Cardiac muscle cell (in vitro differentiated cells and primary cell): Measurements from ENCODE around the gene PAPOLB. TPM values are rescaled to one million over a fixed set of nuclear protein-coding genes. Genes with fewer than 3 reads are reported as not detected.

ENCODE experiments used
- DNase-seq, 2 donors: peaks; one replicate each; pipeline versions ENCODE4 v3.0.0 to v3.0.0-alpha.2; 2010 to 2017; ENCODE audit warnings: low read depth in 1 of 2, low spot score in 1 of 2
- H3K27ac ChIP-seq: fragments of 200-600 bp; sonication (generic); 2 replicates; pipeline ENCODE4 v1.5.1; 2016
- H3K27me3 ChIP-seq: fragments of 200-600 bp; sonication (generic); 2 replicates; pipeline ENCODE4 v1.6.0; 2016; ENCODE audit warnings: control low read depth
- H3K36me3 ChIP-seq: fragments of 200-600 bp; sonication (generic); 2 replicates; pipeline ENCODE4 v1.5.1; 2016; ENCODE audit warnings: control low read depth
- H3K4me1 ChIP-seq: fragments of 200-600 bp; sonication (generic); 2 replicates; pipeline ENCODE4 v1.8.1; 2017; ENCODE audit warnings: low read depth, mild to moderate bottlenecking, mixed run types
- H3K4me3 ChIP-seq: fragments of 200-600 bp; sonication (generic); 2 replicates; pipeline ENCODE4 v1.5.1; 2016; ENCODE audit warnings: mild to moderate bottlenecking
- H3K9me3 ChIP-seq: fragments of 200-600 bp; sonication (generic); 2 replicates; pipeline ENCODE4 v1.5.1; 2017; ENCODE audit warnings: low read depth, mild to moderate bottlenecking, control low read depth
- polyA plus RNA-seq: library from polyadenylated mRNA; unstranded; fragments of >200 nt; fragmentation: Nextera tagmentation; extraction: Ambion mirVana; gene quantifications from 2 replicates; pipeline ENCODE4 v1.2.1, GENCODE V29; 2016
- total RNA-seq: library from RNA; depleted of rRNA; stranded (reverse); fragments of >200 nt; gene quantifications from 2 replicates; pipeline ENCODE4 v1.2.3, GENCODE V29; 2016
- TF ChIP-seq, protein P1 (sequence below): IDR thresholded peaks from 2 replicates; pipeline ENCODE4 v1.5.1; 2012; ENCODE audit warnings: low read depth, mild to moderate bottlenecking, low read length

The PAPOLB gene
- total and polyA plus RNA-seq, 2 experiments from 2014 or later, result 0.39 TPM; not detected in 1

DNA sequence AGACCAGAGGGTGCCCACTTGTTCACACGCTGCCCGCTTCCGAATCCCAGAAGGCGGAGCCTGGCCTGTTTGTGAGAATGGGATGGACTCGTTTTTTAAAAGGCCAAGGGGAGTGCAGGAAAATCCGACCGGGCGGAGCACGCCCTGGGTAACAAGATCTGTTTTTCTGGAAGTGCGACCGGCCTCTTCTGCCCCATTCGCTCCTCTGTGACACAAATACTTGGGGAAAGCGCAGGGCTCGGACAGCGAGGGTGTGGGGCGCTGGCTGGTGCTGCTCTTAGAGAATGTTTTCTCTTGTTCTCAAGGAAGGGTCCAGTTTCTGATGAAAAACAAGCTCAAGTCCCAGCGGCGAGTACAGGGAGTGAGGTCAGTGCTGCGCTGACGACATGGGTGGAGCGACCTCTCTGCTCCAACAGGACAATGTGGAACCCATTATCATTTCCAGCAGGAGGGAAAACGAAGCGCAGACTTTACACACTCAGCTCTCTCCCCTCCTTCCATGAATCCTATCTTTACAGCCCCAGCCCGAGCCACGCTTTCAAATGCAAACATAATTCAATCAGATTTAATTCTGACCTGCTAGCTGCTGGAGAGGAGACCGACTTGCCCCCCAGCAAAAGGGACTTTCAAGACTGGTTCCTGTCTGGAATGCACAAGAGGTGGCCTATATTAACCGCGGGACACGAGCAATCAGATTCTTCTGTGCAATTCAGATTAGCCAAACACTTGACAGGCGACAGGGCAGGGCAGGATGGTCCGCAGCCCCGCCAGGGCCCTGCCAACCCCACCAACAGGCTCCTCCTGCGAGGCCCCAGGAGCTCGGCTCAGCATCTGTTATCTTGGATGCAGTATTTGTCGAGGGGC lies 20.6 kb upstream of the PAPOLB start:
- peaks cover 26% of the 10 kb centered on the region for H3K4me1 ChIP-seq
- TF ChIP-seq, protein P1, sequence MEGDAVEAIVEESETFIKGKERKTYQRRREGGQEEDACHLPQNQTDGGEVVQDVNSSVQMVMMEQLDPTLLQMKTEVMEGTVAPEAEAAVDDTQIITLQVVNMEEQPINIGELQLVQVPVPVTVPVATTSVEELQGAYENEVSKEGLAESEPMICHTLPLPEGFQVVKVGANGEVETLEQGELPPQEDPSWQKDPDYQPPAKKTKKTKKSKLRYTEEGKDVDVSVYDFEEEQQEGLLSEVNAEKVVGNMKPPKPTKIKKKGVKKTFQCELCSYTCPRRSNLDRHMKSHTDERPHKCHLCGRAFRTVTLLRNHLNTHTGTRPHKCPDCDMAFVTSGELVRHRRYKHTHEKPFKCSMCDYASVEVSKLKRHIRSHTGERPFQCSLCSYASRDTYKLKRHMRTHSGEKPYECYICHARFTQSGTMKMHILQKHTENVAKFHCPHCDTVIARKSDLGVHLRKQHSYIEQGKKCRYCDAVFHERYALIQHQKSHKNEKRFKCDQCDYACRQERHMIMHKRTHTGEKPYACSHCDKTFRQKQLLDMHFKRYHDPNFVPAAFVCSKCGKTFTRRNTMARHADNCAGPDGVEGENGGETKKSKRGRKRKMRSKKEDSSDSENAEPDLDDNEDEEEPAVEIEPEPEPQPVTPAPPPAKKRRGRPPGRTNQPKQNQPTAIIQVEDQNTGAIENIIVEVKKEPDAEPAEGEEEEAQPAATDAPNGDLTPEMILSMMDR, result no peak
- no peaks in the 10 kb centered on the region for H3K27me3 ChIP-seq
- H3K4me3 ChIP-seq, result peak overlapping the region; percentile 63
- no peaks in the 10 kb centered on the region for H3K9me3 ChIP-seq
- peak overlapping the region; percentile 88 for H3K27ac ChIP-seq
- DNase-seq, result peak; percentile 73 to 78
- H3K36me3 ChIP-seq, result peaks cover 4% of the 10 kb centered on the region

DNA sequence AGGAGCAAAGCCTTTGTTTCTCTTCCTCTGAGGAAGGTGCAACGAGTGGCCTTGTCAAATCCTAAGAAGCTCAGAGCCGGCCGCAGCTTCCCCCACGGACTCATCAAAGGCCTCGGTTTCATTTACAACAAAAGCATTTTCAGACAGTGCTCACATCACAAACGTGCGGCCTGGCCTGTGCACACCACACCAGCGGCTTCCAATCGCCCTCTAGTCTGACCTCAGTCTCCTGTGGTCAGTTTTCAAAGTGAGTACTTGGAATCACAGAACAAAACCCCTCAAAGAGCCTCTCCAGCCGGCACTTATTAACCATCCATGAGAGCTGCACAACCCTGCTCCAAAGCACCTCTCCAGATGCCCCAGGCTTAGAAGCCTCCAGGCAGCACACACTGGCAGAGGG lies 18.4 kb upstream of the PAPOLB start:
- Histone ChIP-seq H3K27me3 (no peaks in the 10 kb centered on the region), H3K4me3 (no peak overlapping the region), H3K9me3 (no peaks in the 10 kb centered on the region), H3K27ac (peak overlapping the region; percentile 93), H3K4me1 (peaks cover 26% of the 10 kb centered on the region), H3K36me3 (peaks cover 17% of the 10 kb centered on the region)
- DNase-seq, result peak in 1 of 2 donors; percentile 71
- TF ChIP-seq, protein P1, result no peak

DNA sequence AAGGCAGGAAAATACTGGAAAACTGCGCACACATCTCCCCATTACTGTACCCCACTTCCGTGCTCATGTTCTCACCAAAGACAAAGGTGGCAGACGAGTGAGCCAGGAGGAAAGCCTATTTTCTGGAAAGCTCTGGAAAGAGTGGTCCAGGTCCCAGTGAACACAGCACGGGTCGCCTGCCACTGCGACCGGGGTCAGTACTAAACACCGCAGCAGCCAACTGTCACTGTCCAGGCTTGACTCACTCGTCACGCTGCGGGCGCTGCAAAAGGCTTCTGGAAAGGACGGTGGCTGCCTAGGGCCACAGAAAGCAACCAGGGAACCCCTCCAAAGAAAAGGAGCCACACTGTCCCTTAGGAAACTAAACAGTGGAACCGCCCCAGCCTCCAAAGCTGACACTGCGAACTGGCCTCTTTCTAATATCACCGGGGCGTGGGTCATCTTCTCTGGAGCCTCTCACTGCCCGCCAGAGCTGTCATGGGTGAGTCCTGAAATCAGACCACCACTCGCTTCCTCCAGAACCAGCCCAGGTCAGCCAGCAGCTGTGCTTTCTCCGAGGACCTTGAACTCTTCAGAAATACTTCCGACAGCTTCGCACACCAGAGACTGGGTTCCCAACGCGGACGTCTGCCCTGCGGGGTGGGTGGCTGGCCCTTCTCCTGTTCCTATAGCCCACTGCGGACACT lies 17.7 kb upstream of the PAPOLB start:
- Histone ChIP-seq H3K4me3 (no peak overlapping the region), H3K27me3 (no peaks in the 10 kb centered on the region), H3K36me3 (peaks cover 17% of the 10 kb centered on the region), H3K9me3 (no peaks in the 10 kb centered on the region), H3K27ac (peak overlapping the region; percentile 93), H3K4me1 (peaks cover 27% of the 10 kb centered on the region)
- TF ChIP-seq, protein P1, result no peak
- no peak for DNase-seq

DNA sequence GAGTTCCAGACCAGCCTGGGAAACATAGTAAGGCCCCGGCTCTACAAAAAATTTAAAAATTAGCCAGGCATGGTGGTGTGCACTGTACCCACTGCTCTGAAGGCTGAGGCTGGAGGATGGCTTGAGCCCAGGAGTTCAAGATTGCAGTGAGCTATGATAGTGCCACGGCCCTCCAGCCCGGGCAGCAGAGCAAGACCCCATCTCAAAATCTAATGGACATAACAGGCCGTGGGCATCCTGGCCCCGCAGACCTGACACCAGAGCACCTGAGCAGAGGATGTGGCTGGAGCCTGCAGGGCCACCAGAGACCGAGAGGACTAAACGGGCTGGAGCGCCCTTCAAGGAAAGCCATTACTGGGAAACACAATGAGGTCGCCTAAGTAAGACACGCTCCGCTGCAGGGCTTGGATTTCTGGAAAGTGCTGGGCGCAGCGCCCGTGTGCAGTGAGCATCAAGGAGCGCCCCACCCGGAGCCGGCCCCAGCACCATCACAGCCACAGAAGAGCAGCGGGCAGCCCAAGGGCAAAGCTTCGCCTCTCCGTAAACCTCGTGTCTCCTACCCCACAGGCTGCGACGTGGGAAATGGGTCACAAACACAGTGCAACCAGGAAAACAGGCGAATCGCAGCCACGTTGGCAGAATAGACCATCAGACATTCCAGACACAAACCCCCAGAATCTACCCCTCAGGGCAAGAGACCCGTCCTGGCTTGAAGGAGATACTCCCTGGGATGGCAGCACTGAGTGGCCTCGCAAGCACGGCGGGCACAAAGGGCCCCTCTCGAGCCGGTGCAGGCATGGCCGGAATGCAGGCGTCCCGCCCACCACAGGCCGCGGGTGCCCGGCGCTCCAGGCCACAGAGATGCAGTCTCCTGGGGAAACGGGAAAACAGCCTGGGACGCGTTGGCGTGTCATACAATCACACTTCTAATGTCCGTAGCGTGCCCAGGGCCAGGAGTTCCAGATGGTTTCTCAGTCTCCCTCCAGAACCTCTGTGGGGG lies 16.8 kb upstream of the PAPOLB start:
- TF ChIP-seq, protein P1, result no peak
- DNase-seq, result no peak
- H3K27me3 ChIP-seq, result no peaks in the 10 kb centered on the region
- H3K4me3 ChIP-seq, result no peak overlapping the region
- no peaks in the 10 kb centered on the region for H3K9me3 ChIP-seq
- peaks cover 36% of the 10 kb centered on the region for H3K4me1 ChIP-seq
- H3K36me3 ChIP-seq, result peaks cover 17% of the 10 kb centered on the region
- peak overlapping the region; percentile 93 for H3K27ac ChIP-seq

DNA sequence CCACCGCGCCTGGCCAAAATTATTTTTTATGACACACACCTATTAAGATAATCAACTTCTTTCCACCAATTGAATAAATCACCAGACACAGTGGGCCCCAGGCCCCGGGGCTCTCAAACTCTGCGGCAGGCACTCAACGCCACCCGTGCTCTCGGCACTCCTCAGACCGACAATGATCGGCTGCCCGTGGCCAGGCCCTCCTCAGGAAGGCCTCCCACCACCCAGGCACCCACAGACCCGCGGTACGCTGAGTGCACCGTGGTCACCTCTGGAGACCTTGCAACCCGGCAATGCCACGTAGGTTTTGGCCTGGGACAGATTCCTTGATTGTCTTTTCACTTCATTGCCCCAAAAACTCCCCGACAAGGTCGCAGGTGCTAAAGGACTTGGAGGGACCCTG lies 14.8 kb upstream of the PAPOLB start:
- no peak overlapping the region for H3K27ac ChIP-seq
- no peak overlapping the region for H3K4me3 ChIP-seq
- no peaks in the 10 kb centered on the region for H3K9me3 ChIP-seq
- no peak for DNase-seq
- H3K36me3 ChIP-seq, result peaks cover 17% of the 10 kb centered on the region
- no peaks in the 10 kb centered on the region for H3K27me3 ChIP-seq
- peaks cover 45% of the 10 kb centered on the region for H3K4me1 ChIP-seq
- TF ChIP-seq, protein P1, result no peak
